ENCODE data around the gene GPC6. TPM values are rescaled to one million over a fixed set of nuclear protein-coding genes. Genes with fewer than 3 reads are reported as not detected.

GPC6 gene
- total RNA-seq, 1 donor from 2014 or later: not detected

GRCh38 chr13:94087100-94087499, 860.5 kb downstream of the GPC6 start:
- intact Hi-C loops (cut with micrococcal nuclease): no loop called here

- intact Hi-C loops (cut with micrococcal nuclease): no loop called here
Measured at GRCh38 chr13:94088742-94089141, 862.1 kb downstream of the GPC6 start.

- intact Hi-C loops (cut with micrococcal nuclease): no loop called here
Measured at GRCh38 chr13:94090773-94091480, 864.3 kb downstream of the GPC6 start.

GRCh38 chr13:94093652-94094315, 867.2 kb downstream of the GPC6 start:
- intact Hi-C loops (cut with micrococcal nuclease): no loop called here

- intact Hi-C loops (cut with micrococcal nuclease): no loop called here
Measured at GRCh38 chr13:94109715-94110374, 883.2 kb downstream of the GPC6 start.

GRCh38 chr13:94112227-94112626, 885.6 kb downstream of the GPC6 start:
- intact Hi-C loops (cut with micrococcal nuclease): no loop called here

- intact Hi-C loops (cut with micrococcal nuclease): no loop called here
Measured at GRCh38 chr13:94112731-94113130, 886.1 kb downstream of the GPC6 start.

GRCh38 chr13:94113245-94113644, 886.6 kb downstream of the GPC6 start:
- intact Hi-C loops (cut with micrococcal nuclease): no loop called here

GRCh38 chr13:94114166-94114565, 887.6 kb downstream of the GPC6 start:
- intact Hi-C loops (cut with micrococcal nuclease): loop anchor here (2.0 kb wide), 1 partner anchor 249 kb away; no protein-coding TSS in a partner anchor

GRCh38 chr13:94115054-94115453, 888.4 kb downstream of the GPC6 start:
- intact Hi-C loops (cut with micrococcal nuclease): loop anchor here (2.0 kb wide), 1 partner anchor 248 kb away; no protein-coding TSS in a partner anchor

GRCh38 chr13:94119360-94119936, 892.8 kb downstream of the GPC6 start:
- intact Hi-C loops (cut with micrococcal nuclease): no loop called here

GRCh38 chr13:94120878-94121277, 894.3 kb downstream of the GPC6 start:
- intact Hi-C loops (cut with micrococcal nuclease): no loop called here

- intact Hi-C loops (cut with micrococcal nuclease): no loop called here
Measured at GRCh38 chr13:94121686-94122085, 895.1 kb downstream of the GPC6 start.

- intact Hi-C loops (cut with micrococcal nuclease): no loop called here
Measured at GRCh38 chr13:94122300-94122915, 895.8 kb downstream of the GPC6 start.

- intact Hi-C loops (cut with micrococcal nuclease): no loop called here
Measured at GRCh38 chr13:94123557-94123956, 897.0 kb downstream of the GPC6 start.

- intact Hi-C loops (cut with micrococcal nuclease): no loop called here
Measured at GRCh38 chr13:94128430-94128829, 901.8 kb downstream of the GPC6 start.

- intact Hi-C loops (cut with micrococcal nuclease): no loop called here
Measured at GRCh38 chr13:94129490-94129894, 902.9 kb downstream of the GPC6 start.

- intact Hi-C loops (cut with micrococcal nuclease): no loop called here
Measured at GRCh38 chr13:94138831-94139230, 912.2 kb downstream of the GPC6 start.

GRCh38 chr13:94139393-94139995, 912.9 kb downstream of the GPC6 start:
- intact Hi-C loops (cut with micrococcal nuclease): no loop called here

- intact Hi-C loops (cut with micrococcal nuclease): no loop called here
Measured at GRCh38 chr13:94140027-94140426, 913.4 kb downstream of the GPC6 start.

GRCh38 chr13:94140511-94140910, 913.9 kb downstream of the GPC6 start:
- intact Hi-C loops (cut with micrococcal nuclease): no loop called here
